ENCODE measurements around the gene SOX5.

GRCh38 chr12:23617749-23618148 is 331.7 kb downstream of the SOX5 start:
- no peak for TF ChIP-seq FOXM1 (IDR thresholded peaks at IDR 0.05; ENCODE audit: borderline replicate concordance)
- no peak for TF ChIP-seq L3MBTL2 (conservative IDR thresholded peaks at IDR 0.05)
- no peak for TF ChIP-seq SUZ12 (IDR thresholded peaks at IDR 0.05)
- TF ChIP-seq PKNOX1 (IDR thresholded peaks at IDR 0.05): no peak
- no peak for TF ChIP-seq ARNT (IDR thresholded peaks at IDR 0.05)
- TF ChIP-seq SP1 (IDR thresholded peaks at IDR 0.05): no peak
